Cerebellar nuclear complex (tissue), 1 donor: ENCODE measurements around the gene BBS9.

Experiments used
- DNase-seq, 2 experiments: peaks; one replicate each; lab custom pipeline; 2025; lab: John Stamatoyannopoulos, UW

The BBS9 gene

DNA sequence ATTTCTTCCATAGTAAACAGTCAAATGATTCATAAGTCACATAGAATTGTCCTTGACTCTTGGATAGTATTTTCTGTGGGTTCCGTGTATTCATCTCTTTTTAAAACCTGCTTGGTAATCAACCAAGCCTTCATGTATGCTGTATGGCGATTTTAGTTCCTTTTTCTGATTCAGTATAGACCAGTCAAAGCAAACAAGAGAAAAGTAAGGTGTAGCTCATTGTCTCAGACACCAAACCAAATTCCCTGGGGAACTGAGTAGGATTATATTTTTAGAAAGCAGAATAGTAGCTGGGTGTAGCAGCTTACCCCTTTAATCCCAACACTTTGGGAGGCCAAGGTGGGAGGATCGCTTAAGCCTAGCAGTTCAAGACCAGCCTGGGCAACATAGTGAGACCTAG is 240.5 kb downstream of the BBS9 start:
- no peak for DNase-seq

DNA sequence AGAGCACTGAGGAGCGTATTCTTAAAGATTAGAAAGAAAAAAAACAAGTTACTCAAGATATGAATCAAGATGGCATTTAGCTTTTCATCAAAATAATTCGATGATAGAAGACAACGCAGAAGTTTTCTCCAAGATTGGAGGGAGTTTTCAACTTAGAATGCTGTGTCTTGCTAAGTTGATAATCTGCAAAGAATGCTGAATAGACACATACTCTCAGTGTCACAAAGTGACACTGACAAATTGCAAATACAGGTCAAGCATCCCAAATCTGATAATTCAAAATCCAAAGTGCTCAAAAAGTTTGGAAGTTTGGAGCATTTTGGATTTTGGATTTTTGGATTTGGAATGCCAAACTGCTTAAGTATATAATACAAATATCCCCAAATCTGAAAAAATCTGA is 243.8 kb downstream of the BBS9 start:
- DNase-seq: no peak

- no peak for DNase-seq
These were observed 250.6 kb downstream of the BBS9 start for GRCh38 chr7:33379891-33380525.

DNA sequence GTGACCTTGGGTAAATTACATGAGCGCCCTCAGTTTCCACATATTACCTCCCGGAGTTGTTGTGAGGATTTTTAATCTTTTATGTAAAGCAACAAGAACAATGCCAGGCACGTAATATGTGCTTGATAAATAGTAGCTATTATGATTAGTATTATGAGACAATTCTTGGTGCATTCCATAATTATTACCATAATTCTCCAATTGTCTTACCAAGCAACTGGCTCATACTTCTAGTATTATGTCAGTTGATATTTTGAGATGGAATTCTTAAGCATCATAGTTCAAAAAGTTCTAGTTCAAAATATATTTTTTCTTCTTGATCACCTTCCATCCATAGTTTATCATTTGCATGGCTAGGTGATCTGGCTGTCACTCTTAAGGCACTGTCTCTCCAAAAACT is 259.0 kb downstream of the BBS9 start:
- no peak for DNase-seq

DNA sequence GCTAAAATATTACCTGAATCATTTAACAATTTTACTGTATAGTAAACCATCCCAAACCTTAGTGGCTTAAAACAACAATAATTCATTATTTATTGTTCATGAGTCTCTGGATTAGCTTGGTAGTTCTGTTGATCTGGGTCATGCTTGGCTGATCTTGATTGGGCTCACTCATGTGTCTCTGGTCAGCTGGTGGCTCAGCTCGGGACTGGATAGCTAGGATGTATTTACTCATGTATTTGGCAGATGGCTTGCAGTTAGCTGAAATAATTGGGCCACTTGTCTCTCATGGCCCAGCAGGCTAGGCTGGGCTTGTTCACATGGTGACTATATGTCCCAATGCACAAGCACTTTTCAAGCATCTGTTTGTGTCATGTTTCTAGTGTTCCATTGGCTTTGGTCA is 262.8 kb downstream of the BBS9 start:
- DNase-seq: no peak

DNA sequence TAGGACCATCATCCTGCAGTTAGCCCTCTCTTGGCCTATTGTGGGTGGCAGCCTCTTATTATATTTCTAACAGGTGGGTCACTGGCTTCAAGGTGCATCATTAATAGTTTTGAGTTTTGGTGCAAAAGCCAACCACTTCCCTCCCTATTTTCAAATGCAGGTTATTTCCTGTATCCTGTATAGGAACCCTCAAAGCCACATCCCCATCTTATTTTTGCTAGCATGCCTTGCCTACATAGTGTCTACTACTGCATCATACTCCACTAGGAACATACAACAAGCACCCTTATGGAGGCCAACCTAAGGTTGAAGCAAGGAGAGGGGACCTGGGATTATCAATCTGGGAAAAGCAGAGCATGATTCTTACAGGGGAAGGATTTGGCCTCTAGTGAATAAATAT is 264.4 kb downstream of the BBS9 start:
- DNase-seq: no peak

GRCh38 chr7:33395340-33395739 is 266.0 kb downstream of the BBS9 start:
- no peak for DNase-seq

DNA sequence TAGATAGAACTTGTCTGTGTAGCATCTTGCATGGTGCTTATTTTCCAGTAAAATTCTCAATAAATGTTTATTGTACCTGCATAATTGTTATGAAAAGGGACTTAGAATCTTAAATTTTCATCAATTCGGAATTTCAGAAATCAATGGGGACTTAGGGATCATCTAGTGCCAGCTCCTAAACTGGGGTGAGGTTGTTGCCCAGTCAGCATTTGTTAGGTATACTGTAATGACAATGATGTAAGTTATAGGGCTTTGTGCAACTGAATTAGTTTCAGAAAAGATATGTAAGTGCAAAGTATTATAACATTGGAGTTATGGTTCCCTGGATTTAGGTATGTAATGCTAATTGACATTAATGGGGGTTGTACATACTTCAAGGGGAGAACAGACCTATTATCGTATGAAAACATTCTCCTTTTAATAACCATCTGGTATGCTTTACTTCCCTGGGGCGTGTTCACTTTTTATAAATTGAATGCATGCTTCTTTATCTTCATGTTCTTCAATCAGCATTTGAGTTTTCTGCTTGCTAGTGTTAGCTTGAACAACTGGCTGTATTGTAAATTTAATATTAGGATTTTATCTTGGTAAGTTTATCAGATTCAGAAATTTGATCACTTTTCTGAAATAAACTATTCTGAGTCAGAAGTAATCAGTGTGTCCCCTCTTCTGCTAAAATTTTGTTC is 270.3 kb downstream of the BBS9 start:
- DNase-seq: no peak

DNA sequence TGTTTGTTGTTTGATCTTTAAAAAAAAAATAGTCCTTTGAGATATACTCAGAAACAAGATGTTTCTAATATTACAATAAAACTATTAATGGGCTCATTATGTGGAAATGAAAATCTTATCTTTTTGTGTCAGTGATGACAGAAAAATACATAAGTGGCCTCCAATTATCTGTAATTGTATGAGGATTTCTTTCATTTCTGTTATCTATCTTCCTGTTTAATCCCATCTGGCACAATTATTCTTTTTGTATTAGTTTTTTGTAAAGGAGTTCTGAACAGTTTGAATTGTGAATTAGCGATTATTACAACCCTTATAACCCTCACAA is 270.8 kb downstream of the BBS9 start:
- no peak for DNase-seq

DNA sequence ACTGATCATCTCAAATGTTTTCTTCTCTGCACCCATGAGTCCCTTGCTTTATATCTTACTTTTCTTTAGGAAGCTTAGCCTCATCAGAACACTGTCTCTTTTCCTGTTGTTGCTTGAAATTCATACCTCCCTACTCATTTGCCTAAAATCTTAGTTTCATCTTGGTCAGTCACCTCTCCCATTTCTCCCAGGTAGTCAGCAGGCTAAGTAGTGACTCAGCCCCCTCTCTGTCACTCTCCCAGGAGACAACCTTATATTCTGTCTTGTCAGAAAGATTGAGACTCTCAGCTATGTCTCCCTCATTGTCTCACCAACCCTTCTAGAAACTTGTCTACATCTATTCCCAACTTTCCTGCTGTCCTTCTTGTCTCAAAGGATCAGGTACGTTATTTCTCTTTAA is 280.9 kb downstream of the BBS9 start:
- no peak for DNase-seq

- no peak for DNase-seq
These were observed 281.7 kb downstream of the BBS9 start for GRCh38 chr7:33411020-33411419.

GRCh38 chr7:33412331-33412730 is 283.0 kb downstream of the BBS9 start:
- DNase-seq: no peak

- DNase-seq: no peak
These were observed 288.9 kb downstream of the BBS9 start for GRCh38 chr7:33418251-33418701.

DNA sequence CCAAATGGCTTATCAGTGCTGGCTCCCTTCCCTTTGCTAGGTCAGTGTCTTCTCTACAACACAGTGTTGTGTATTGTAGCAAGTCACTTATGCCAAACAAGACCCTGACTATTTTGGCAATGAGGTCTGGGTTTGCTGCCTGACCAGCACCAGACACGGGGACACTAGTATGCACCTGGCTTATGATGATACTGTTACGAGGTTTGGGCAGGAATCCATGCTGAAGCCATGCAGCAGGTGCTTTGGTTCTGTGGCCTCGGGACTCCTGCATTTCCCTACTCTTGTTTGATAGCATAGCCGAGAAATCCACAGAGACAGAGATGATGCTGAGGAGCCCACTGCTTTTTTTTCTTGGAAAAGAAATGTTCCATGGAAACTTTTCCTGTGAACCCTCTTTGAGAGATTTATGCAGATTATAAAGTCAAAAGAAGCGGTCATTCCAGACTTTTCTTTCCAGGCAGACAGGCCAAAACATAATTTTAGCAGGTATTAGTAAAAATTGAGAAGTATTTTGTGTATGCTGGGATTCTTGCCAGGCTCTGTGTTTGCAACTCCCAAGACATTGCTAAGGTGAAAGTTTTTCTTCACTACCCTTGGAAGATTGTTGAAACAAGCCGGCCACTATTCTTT is 291.1 kb downstream of the BBS9 start:
- no peak for DNase-seq

- no peak for DNase-seq
These were observed 292.1 kb downstream of the BBS9 start for GRCh38 chr7:33421429-33421828.

- DNase-seq: no peak
These were observed 292.8 kb downstream of the BBS9 start for GRCh38 chr7:33422141-33422540.

- no peak for DNase-seq
These were observed 293.7 kb downstream of the BBS9 start for GRCh38 chr7:33422825-33423645.

- DNase-seq: no peak
These were observed 294.3 kb downstream of the BBS9 start for GRCh38 chr7:33423646-33424020.

DNA sequence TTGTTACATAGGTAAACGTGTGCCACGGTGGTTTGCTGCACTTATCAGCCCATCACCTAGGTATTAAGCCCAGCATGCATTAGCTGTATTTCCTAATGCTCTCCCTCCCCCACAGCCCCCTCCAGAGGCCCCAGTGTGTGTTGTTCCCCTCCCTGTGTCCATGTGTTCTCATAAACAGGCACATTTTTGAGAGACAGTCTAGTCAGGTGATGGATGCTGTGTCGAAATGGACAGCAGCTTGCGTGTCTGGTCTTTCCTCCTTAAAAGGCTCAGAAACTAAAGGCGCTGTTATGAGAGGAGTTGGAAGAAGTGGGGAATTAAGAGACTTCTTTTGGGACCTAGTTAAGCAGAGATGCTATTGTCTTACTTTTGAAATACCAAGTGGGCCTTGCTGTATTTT is 296.0 kb downstream of the BBS9 start:
- no peak for DNase-seq

DNA sequence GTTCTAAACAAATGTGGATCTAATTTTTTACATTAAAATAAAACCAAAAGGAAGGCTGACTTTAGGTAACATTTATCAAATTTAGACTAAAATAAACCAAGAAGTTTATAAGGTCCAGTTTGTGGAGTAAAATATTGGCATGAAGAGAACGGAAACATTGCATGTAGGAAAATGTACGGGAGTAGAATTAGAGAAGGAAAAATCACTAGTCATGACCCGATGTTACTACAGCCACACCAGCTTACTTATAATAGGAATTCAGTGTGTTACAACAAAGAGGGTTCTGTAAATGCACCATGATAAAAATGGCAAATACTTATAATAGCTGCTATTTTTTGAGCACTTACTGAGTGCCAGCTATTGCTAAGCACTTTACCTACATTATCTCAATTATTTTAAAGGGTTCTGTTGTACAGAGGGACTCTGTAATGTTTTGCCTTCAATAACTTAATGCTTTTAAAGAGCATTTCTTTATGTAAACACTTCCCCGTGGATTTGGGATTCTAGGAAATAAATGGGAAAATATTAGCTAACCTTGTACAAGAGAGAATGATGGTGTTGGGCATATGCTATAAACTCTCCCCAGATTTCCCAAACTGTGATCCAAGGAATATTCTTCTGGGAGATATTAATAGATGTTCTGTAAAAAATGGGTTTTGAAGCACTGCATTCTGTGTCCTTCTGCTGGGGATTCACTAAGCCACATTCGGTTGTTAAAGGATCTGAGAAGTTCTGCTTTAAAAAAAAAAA is 296.7 kb downstream of the BBS9 start:
- DNase-seq: no peak

DNA sequence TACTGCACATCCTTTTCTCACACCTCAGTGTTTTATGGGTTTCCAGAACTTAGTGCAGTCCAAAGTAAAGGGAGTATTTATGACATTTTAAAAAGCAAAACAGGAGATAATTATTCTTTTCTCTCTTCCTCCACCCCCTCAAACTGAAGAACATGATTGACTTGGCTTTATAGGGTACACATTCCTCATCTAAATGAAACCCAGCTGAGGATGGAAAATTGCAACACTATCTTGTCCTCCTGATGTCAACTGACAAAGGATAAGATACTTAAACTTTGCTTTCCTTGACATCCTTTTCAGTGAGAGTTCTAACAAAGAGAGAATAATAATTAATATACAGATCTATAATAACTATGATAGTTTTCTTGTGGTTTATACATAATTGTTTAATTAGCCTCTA is 299.1 kb downstream of the BBS9 start:
- DNase-seq: no peak

DNA sequence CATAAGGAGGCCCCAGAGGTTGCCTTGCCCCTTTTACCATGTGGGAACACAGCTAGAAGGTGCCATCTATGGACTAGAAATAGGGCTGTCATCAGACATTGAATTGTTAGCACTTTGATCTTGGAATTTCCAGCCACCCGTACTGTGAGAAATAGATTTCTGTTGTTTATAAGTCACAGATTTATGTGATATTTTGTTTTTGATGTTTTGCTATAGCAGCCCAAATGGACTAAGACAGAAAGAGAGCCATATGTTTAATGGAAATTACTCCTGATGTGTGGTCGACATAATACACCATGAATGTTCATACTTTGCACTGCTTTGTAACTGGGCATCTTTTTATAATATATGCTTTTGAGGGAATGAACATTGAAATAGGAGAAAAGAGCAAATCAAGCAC is 302.2 kb downstream of the BBS9 start:
- DNase-seq: no peak
